H9 (cell line): Measurements from ENCODE around the gene CERKL. TPM values are rescaled to one million over a fixed set of nuclear protein-coding genes. Genes with fewer than 3 reads are reported as not detected.

Source experiments
- DNase-seq: peaks from one replicate; pipeline ENCODE4 v3.0.0-alpha.2; 2017
- H2AFZ ChIP-seq: one replicate; pipeline ENCODE4 v1.6.1; 2013; ENCODE audit warnings: mild to moderate bottlenecking, low read length, control low read depth, moderate library complexity
- H2AK5ac ChIP-seq: 2 replicates; pipeline ENCODE4 v1.6.1; 2013; ENCODE audit warnings: low read length, control low read depth, mixed read lengths; ENCODE audit not compliant: insufficient read length
- H2BK120ac ChIP-seq: one replicate; pipeline ENCODE4 v1.6.1; 2013; ENCODE audit warnings: low read depth, mild to moderate bottlenecking, low read length, control low read depth, inconsistent platforms; ENCODE audit not compliant: poor library complexity, severe bottlenecking
- H2BK12ac ChIP-seq: 2 replicates; pipeline ENCODE4 v1.6.1; 2013; ENCODE audit warnings: low read length, control low read depth, mixed read lengths, low read depth; ENCODE audit not compliant: insufficient read length
- H2BK15ac ChIP-seq: 2 replicates; pipeline ENCODE4 v1.6.1; 2013; ENCODE audit warnings: low read depth, low read length, control low read depth
- H2BK20ac ChIP-seq: one replicate; pipeline ENCODE4 v1.6.1; 2013; ENCODE audit warnings: low read depth, mild to moderate bottlenecking, low read length, control low read depth, inconsistent platforms; ENCODE audit not compliant: poor library complexity, severe bottlenecking
- H2BK5ac ChIP-seq: 2 replicates; pipeline ENCODE4 v1.6.1; 2013; ENCODE audit warnings: low read length, control low read depth, mixed read lengths; ENCODE audit not compliant: insufficient read length
- H3K14ac ChIP-seq: 2 replicates; pipeline ENCODE4 v1.6.1; 2013; ENCODE audit warnings: low read length, control low read depth; ENCODE audit not compliant: insufficient read depth
- H3K18ac ChIP-seq: 2 replicates; pipeline ENCODE4 v1.6.1; 2013; ENCODE audit warnings: low read depth, mild to moderate bottlenecking, mixed read lengths, low read length, control low read depth; ENCODE audit not compliant: insufficient read length
- H3K23ac ChIP-seq: 2 replicates; pipeline ENCODE4 v1.6.1; 2013; ENCODE audit warnings: low read length, control low read depth, mixed read lengths, low read depth; ENCODE audit not compliant: insufficient read length
- H3K23me2 ChIP-seq: 2 replicates; pipeline ENCODE4 v1.6.1; 2013; ENCODE audit warnings: low read depth, mild to moderate bottlenecking, mixed read lengths, low read length, control low read depth; ENCODE audit not compliant: insufficient read length, poor library complexity, severe bottlenecking
- H3K27ac ChIP-seq: 2 replicates; pipeline ENCODE4 v1.5.1; 2013; ENCODE audit warnings: low read length, control low read depth, mixed read lengths, low read depth; ENCODE audit not compliant: insufficient read length
- H3K27me3 ChIP-seq: 2 replicates; pipeline ENCODE4 v1.6.1; 2013; ENCODE audit warnings: low read length, control low read depth, inconsistent platforms; ENCODE audit not compliant: insufficient read depth
- H3K4ac ChIP-seq: 2 replicates; pipeline ENCODE4 v1.6.1; 2013; ENCODE audit warnings: low read depth, mild to moderate bottlenecking, control low read depth, inconsistent platforms, low read length, moderate library complexity
- H3K4me1 ChIP-seq: 2 replicates; pipeline ENCODE4 v1.6.1; 2013; ENCODE audit warnings: low read length, control low read depth, inconsistent platforms; ENCODE audit not compliant: insufficient read depth
- H3K4me2 ChIP-seq: 2 replicates; pipeline ENCODE4 v1.6.1; 2013; ENCODE audit warnings: low read length, control low read depth, mixed read lengths; ENCODE audit not compliant: insufficient read length, insufficient read depth
- H3K56ac ChIP-seq: 2 replicates; pipeline ENCODE4 v1.6.1; 2013; ENCODE audit warnings: low read depth, mild to moderate bottlenecking, mixed read lengths, low read length, control low read depth; ENCODE audit not compliant: insufficient read length
- H3K79me1 ChIP-seq: 2 replicates; pipeline ENCODE4 v1.6.1; 2013; ENCODE audit warnings: low read depth, mild to moderate bottlenecking, moderate library complexity, low read length, control low read depth, inconsistent platforms; ENCODE audit not compliant: insufficient read depth, poor library complexity, severe bottlenecking
- H3K79me2 ChIP-seq: 2 replicates; pipeline ENCODE4 v1.6.1; 2013; ENCODE audit warnings: low read length, control low read depth, inconsistent platforms; ENCODE audit not compliant: insufficient read depth
- H3K9ac ChIP-seq: 2 replicates; pipeline ENCODE4 v1.6.1; 2013; ENCODE audit warnings: low read length, control low read depth, mixed read lengths; ENCODE audit not compliant: insufficient read length; ENCODE audit errors: extremely low read depth
- H3K9me3 ChIP-seq: one replicate; pipeline ENCODE4 v1.6.1; 2013; ENCODE audit warnings: low read depth, low read length, inconsistent platforms; ENCODE audit not compliant: control insufficient read depth
- H3T11ph ChIP-seq: one replicate; pipeline ENCODE4 v1.6.1; 2013; ENCODE audit warnings: mild to moderate bottlenecking, low read length, control low read depth, inconsistent platforms
- H4K20me1 ChIP-seq: one replicate; pipeline ENCODE4 v1.6.1; 2013; ENCODE audit not compliant: control insufficient read depth, insufficient read length, insufficient read depth
- H4K5ac ChIP-seq: 2 replicates; pipeline ENCODE4 v1.6.1; 2013; ENCODE audit warnings: low read depth, mild to moderate bottlenecking, mixed read lengths, low read length, control low read depth; ENCODE audit not compliant: insufficient read length
- H4K8ac ChIP-seq: replicated peaks from 2 replicates; pipeline ENCODE4 v1.6.1; 2013; ENCODE audit warnings: low read length, control low read depth, mixed read lengths, low read depth; ENCODE audit not compliant: insufficient read length
- H4K91ac ChIP-seq: 2 replicates; pipeline ENCODE4 v1.6.1; 2013; ENCODE audit warnings: low read depth, mild to moderate bottlenecking, moderate library complexity, mixed read lengths, low read length, control low read depth; ENCODE audit not compliant: insufficient read length
- H3K27ac Mint-ChIP-seq, 3 experiments: 2 replicates in 2 of 3; 3 replicates in 1 of 3; pipeline ENCODE4 v1.8.0; 2020 to 2021; ENCODE audit warnings: mixed read lengths in 3 of 3, mild to moderate bottlenecking in 1 of 3, moderate library complexity in 1 of 3
- H3K27me3 Mint-ChIP-seq: 2 replicates; pipeline ENCODE4 v1.8.0; 2021; ENCODE audit warnings: low read depth, mild to moderate bottlenecking, moderate library complexity, mixed read lengths
- H3K36me3 Mint-ChIP-seq, 3 experiments: 2 replicates in 2 of 3; 3 replicates in 1 of 3; pipeline ENCODE4 v1.8.0; 2020 to 2021; ENCODE audit warnings: low read depth in 3 of 3, mixed read lengths in 3 of 3; ENCODE audit not compliant: insufficient read depth in 1 of 3
- H3K4me1 Mint-ChIP-seq, 2 experiments: 2 replicates each; pipeline ENCODE4 v1.8.0; 2020; ENCODE audit warnings: mixed read lengths in 2 of 2
- H3K4me3 Mint-ChIP-seq, 2 experiments: 2 replicates in 1 of 2; 3 replicates in 1 of 2; pipeline ENCODE4 v1.8.0; 2020 to 2021; ENCODE audit warnings: mild to moderate bottlenecking in 2 of 2, mixed read lengths in 2 of 2, moderate library complexity in 1 of 2
- H3K9me3 Mint-ChIP-seq, 2 experiments: 2 replicates in 1 of 2; 3 replicates in 1 of 2; pipeline ENCODE4 v1.8.0; 2020; ENCODE audit warnings: mild to moderate bottlenecking in 2 of 2, mixed read lengths in 2 of 2, moderate library complexity in 1 of 2
- CTCF ChIP-seq: fragments of 200-600 bp; sonication (generic); conservative IDR thresholded peaks from 3 replicates; pipeline ENCODE4 v1.8.0; 2021; ENCODE audit warnings: antibody characterized with exemption, mild to moderate bottlenecking
- WGBS: extraction: QIAGEN DNeasy Blood & Tissue Kit; methylation state at CpG from one replicate; pipeline ENCODE4 v1.1.7; 2013; ENCODE audit warnings: missing lambda C conversion rate, low lambda C conversion rate, mixed read lengths; ENCODE audit not compliant: insufficient read length; ENCODE audit errors: extremely low coverage; 5-methylcytosine and 5-hydroxymethylcytosine counted together
- total RNA-seq: library from RNA; stranded (reverse); gene quantifications from 2 replicates; pipeline ENCODE4 v1.2.1, GENCODE V29; 2021

Gene CERKL
- total RNA-seq, 1 experiment from 2014 or later = not detected

- Histone ChIP-seq H2AK5ac (no peak overlapping the region), H3K27ac (no peak overlapping the region), H3K9me3 (no peaks in the 10 kb centered on the region), H2BK20ac (no peak overlapping the region), H3K4ac (no peak overlapping the region), H3K23me2 (no peaks in the 10 kb centered on the region), H3K23ac (no peak overlapping the region), H3K56ac (no peak overlapping the region), H4K5ac (no peak overlapping the region), H3T11ph (no peak overlapping the region), H4K91ac (no peak overlapping the region), H2BK15ac (no peak overlapping the region), H2AFZ (no peak overlapping the region), H3K4me1 (no peaks in the 10 kb centered on the region), H4K20me1 (no peaks in the 10 kb centered on the region), H3K27me3 (no peaks in the 10 kb centered on the region; the same call in 1 of the 2 replicates), H4K8ac (no peak overlapping the region), H2BK5ac (no peak overlapping the region), H2BK120ac (no peak overlapping the region), H3K9ac (no peak overlapping the region), H2BK12ac (no peak overlapping the region), H3K79me1 (no peaks in the 10 kb centered on the region), H3K79me2 (no peaks in the 10 kb centered on the region), H3K14ac (no peak overlapping the region), H3K4me2 (no peak overlapping the region), H3K18ac (no peak overlapping the region)
- no peak overlapping the region for H3K4me3 Mint-ChIP-seq
- DNase-seq = no peak
- H3K4me1 Mint-ChIP-seq = no peaks in the 10 kb centered on the region
- no peaks in the 10 kb centered on the region for H3K36me3 Mint-ChIP-seq
- H3K27ac Mint-ChIP-seq = no peak overlapping the region
- no peaks in the 10 kb centered on the region for H3K27me3 Mint-ChIP-seq
- TF ChIP-seq CTCF = no peak
- H3K9me3 Mint-ChIP-seq = no peaks in the 10 kb centered on the region
- WGBS = no CpG with 5 or more reads among the region's 4 CpGs
Observed at GRCh38 chr2:181526014-181526413, 130.9 kb downstream of the CERKL start.
